H1 (cell line): Measurements from ENCODE around the gene OGFRL1. TPM values are rescaled to one million over a fixed set of nuclear protein-coding genes. Genes with fewer than 3 reads are reported as not detected.

Experiments used
- CREB1 ChIP-seq: IDR thresholded peaks from 2 replicates; pipeline ENCODE4 v1.6.1; 2012; ENCODE audit warnings: inconsistent platforms
- HDAC6 ChIP-seq: IDR thresholded peaks from one replicate; pipeline ENCODE4 v1.7.1; 2012; ENCODE audit warnings: low read depth, mild to moderate bottlenecking, inconsistent platforms, low read length, moderate library complexity
- RNF2 ChIP-seq: fragments of 200-900, 300-1000 bp; sonication (generic); IDR thresholded peaks from 2 replicates; pipeline ENCODE4 v1.7.1; 2016; ENCODE audit warnings: borderline replicate concordance, low read depth, mild to moderate bottlenecking, antibody characterized with exemption, low read length; ENCODE audit not compliant: poor library complexity, severe bottlenecking; ENCODE audit errors: missing control alignments
- ZNF274 ChIP-seq: IDR thresholded peaks from 2 replicates; pipeline ENCODE4 v1.7.0; 2012; ENCODE audit warnings: low read length, borderline replicate concordance; ENCODE audit errors: extremely low read depth
- polyA plus RNA-seq, 7 experiments: library from polyadenylated mRNA; depleted of rRNA in 3 of 7; stranded (reverse) in 5 of 7; unstranded in 2 of 7; fragments of >200 nt in 5 of 7; fragments of 200-250 nt in 2 of 7; gene quantifications; 1 replicate in 5 of 7; 2 replicates in 1 of 7; 4 replicates in 1 of 7; pipeline versions ENCODE4 v1.2.1 to v1.2.3, GENCODE V29; 2011 to 2013; ENCODE audit warnings: missing spikeins in 2 of 7, mixed read lengths in 2 of 7
- total RNA-seq: library from RNA; stranded (reverse); fragmentation: NEBNext Ultra II Directional; extraction: Animal tissue kit (Norgen Biotek cat#: 25700); gene quantifications from 2 replicates; pipeline ENCODE4 v1.2.1, GENCODE V29; 2021

OGFRL1 gene
- total and polyA plus RNA-seq, 2 of the 8 experiments (the other 6 are each of a cell fraction or from before 2014, with no cell fraction given) = 1.1 to 9.0 TPM

- TF ChIP-seq RNF2 (no peak), ZNF274 (no peak), CREB1 (no peak), HDAC6 (no peak)
- TF ChIP-seq, all 59 proteins: peak for 4
Observed at GRCh38 chr6:71289039-71289801, 609 bp downstream of the OGFRL1 start (continued).
